Urothelium cell line (cell line): Measurements from ENCODE around the gene ZNF717.
"Not testable (repeated sequence)": the region's sequence is repeated elsewhere in the genome, so short reads cannot be mapped to it uniquely, and the experiment has no call there.

Experiments
- DNase-seq: peaks from one replicate; pipeline ENCODE4 v3.0.0; 2011; ENCODE audit warnings: low spot score, mixed read lengths
- FAIRE-seq: peaks from 2 replicates; lab custom pipeline; 2011; peaks lifted over from hg19 to GRCh38; lab: Jason Lieb, UNC

The ZNF717 gene

GRCh38 chr3:75785081-75785755 is at the start of gene ZNF717:
TSS of gene ZNF717 (minus strand) at chr3:75785549. CDS start at chr3:75783362, 2,187 bp downstream.
- not testable (repeated sequence) for FAIRE-seq, DNase-seq

- DNase-seq, FAIRE-seq: not testable (repeated sequence)
Measured at GRCh38 chr3:75831076-75831475, 45.7 kb upstream of the ZNF717 start.

GRCh38 chr3:75818019-75818418 is 32.7 kb upstream of the ZNF717 start:
- not testable (repeated sequence) for DNase-seq, FAIRE-seq

GRCh38 chr3:75816287-75817180 is 31.2 kb upstream of the ZNF717 start:
- not testable (repeated sequence) for FAIRE-seq, DNase-seq

- FAIRE-seq = no peak
- no peak for DNase-seq
Measured at GRCh38 chr3:75814797-75815196, 29.4 kb upstream of the ZNF717 start.

- no peak for DNase-seq
- FAIRE-seq = no peak
Measured at GRCh38 chr3:75782506-75782905, 2.8 kb downstream of the ZNF717 start.

- FAIRE-seq (no peak), DNase-seq (no peak)
Measured at GRCh38 chr3:75781079-75781745, 4.1 kb downstream of the ZNF717 start.

GRCh38 chr3:75777742-75778141 is 7.6 kb downstream of the ZNF717 start:
- not testable (repeated sequence) for DNase-seq, FAIRE-seq

GRCh38 chr3:75771631-75772030 is 13.7 kb downstream of the ZNF717 start:
- not testable (repeated sequence) for DNase-seq, FAIRE-seq

- FAIRE-seq (no peak), DNase-seq (no peak)
Measured at GRCh38 chr3:75768303-75769017, 16.9 kb downstream of the ZNF717 start.

GRCh38 chr3:75737831-75738493 is 47.4 kb downstream of the ZNF717 start:
- FAIRE-seq = no peak
- DNase-seq = no peak

GRCh38 chr3:75727985-75728384 is 57.4 kb downstream of the ZNF717 start:
- no peak for DNase-seq
- FAIRE-seq = no peak

GRCh38 chr3:75692061-75692460 is 93.3 kb downstream of the ZNF717 start:
- DNase-seq (no peak), FAIRE-seq (no peak)

GRCh38 chr3:75687323-75687722 is 98.0 kb downstream of the ZNF717 start:
- no peak for FAIRE-seq
- DNase-seq = no peak
